GM10248 (cell line): Measurements from ENCODE around the gene GNRH2.
A peak's percentile ranks its signal among the peaks of the same experiment; 100 is the strongest.

Experiments
- CTCF ChIA-PET: fragments of 300-600 bp; sonication (Branson Sonifier 250); formaldehyde crosslinking; extraction: SDS; loops from one replicate; lab custom pipeline; 2021; ENCODE audit warnings: antibody characterized with exemption; lab: Yijun Ruan, JAX
- POLR2A ChIA-PET: fragments of 350-650 bp; sonication (Branson Sonifier 250); formaldehyde crosslinking; extraction: SDS; loops from one replicate; lab custom pipeline; 2020; ENCODE audit warnings: antibody characterized with exemption; lab: Yijun Ruan, JAX
- DNase-seq: peaks from one replicate; pipeline ENCODE4 v3.0.0; 2012; ENCODE audit errors: extremely low spot score
- TF ChIP-seq, protein P1 (sequence below): IDR thresholded peaks from 2 replicates; pipeline ENCODE4 v1.5.1; 2012; ENCODE audit warnings: mild to moderate bottlenecking, low read depth; ENCODE audit errors: extremely low read depth, missing control alignments, control extremely low read depth

GNRH2 gene

GRCh38 chr20:3040086-3040485 lies 3.3 kb upstream of the GNRH2 start:
- TF ChIP-seq, protein P1, sequence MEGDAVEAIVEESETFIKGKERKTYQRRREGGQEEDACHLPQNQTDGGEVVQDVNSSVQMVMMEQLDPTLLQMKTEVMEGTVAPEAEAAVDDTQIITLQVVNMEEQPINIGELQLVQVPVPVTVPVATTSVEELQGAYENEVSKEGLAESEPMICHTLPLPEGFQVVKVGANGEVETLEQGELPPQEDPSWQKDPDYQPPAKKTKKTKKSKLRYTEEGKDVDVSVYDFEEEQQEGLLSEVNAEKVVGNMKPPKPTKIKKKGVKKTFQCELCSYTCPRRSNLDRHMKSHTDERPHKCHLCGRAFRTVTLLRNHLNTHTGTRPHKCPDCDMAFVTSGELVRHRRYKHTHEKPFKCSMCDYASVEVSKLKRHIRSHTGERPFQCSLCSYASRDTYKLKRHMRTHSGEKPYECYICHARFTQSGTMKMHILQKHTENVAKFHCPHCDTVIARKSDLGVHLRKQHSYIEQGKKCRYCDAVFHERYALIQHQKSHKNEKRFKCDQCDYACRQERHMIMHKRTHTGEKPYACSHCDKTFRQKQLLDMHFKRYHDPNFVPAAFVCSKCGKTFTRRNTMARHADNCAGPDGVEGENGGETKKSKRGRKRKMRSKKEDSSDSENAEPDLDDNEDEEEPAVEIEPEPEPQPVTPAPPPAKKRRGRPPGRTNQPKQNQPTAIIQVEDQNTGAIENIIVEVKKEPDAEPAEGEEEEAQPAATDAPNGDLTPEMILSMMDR = no peak
- POLR2A ChIA-PET = no interaction called here
- DNase-seq = no peak
- CTCF ChIA-PET = interaction anchor here (1.1 to 1.9 kb wide), 2 partner anchors 13 to 23 kb away, joined by 4 to 10 read pairs; no protein-coding TSS in a partner anchor

DNA sequence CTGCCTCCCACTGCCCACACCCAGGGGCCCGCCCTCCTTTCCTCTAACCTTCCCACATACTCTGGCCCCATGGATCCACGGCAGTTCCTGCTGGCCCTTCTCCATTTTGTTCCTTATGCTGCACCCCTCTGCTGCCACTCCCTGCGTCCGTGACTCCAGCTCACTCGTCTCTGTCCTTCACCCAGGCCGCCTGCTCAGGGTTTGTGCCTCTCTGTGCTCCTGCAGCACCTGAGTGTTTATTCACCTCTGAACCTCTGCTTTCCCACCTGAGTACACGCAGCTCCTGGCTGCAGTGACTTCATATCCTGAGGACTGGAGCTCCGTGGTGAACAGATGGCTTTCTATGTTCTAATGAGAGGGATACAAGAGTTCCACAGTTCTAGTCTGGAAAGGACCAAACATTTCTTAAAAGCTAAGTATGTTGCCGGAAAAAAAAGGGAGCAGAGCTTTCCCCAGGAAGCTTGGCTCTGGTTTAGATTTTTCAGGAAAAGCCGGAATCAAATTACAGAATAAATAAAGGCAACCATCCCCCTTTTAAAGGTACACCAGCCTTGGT lies 1.5 kb upstream of the GNRH2 start:
- CTCF ChIA-PET = interaction anchor here (1.3 to 1.4 kb wide), 2 partner anchors 12 to 177 kb away, joined by 3 to 5 read pairs; no protein-coding TSS in a partner anchor
- TF ChIP-seq, protein P1 = no peak
- POLR2A ChIA-PET = no interaction called here
- DNase-seq = no peak

DNA sequence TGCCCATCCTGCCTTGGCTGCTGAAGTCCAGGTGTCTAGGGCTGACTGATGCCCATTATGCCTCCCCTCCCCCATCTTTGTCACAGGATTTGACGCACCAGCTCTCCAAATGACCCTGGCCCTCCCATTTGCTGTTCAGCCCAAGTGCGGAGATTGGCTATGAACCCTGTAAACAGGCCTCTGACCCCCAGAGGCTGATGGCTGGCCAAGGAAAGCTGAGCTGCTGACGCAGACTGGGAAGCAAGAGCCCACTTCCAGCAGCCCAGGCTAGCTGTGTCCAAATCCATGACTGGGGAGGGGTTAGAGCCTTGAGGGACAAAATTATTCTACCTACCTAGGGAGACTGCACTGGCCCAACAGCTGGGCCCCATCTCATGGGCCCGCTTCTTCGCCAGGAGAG lies 797 bp upstream of the GNRH2 start:
- no peak for DNase-seq
- ChIA-PET POLR2A (no interaction called here), CTCF (interaction anchor here (1.3 to 1.4 kb wide), 2 partner anchors 11 to 176 kb away, joined by 3 to 5 read pairs; no protein-coding TSS in a partner anchor)
- TF ChIP-seq, protein P1 = no peak

DNA sequence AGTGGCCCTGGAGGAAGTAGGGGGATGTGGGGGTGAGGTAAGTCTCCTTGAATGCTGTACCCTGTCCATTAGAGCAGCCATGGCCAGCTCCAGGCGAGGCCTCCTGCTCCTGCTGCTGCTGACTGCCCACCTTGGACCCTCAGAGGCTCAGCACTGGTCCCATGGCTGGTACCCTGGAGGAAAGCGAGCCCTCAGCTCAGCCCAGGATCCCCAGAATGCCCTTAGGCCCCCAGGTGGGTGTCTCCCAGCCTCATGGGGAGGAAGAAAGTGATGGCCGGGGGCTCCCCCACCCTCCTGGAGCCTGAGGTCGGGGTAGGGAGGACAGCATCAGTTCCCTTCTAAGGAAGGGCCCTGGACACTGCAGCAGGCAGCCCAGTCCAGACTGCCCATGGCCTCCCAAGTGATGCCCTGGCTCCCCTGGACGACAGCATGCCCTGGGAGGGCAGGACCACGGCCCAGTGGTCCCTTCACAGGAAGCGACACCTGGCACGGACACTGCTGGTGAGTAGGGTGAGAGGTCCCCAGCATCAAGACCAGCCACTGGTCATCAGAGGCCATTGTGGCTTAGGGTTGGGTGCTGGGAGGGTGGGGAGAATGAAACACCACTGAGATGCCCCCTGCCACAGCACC lies 1.0 kb downstream of the GNRH2 start:
- CTCF ChIA-PET = interaction anchor here (2.9 kb wide), 1 partner anchor 9 kb away, joined by 15 read pairs; no protein-coding TSS in a partner anchor
- DNase-seq = no peak
- TF ChIP-seq, protein P1 = no peak
- POLR2A ChIA-PET = no interaction called here

DNA sequence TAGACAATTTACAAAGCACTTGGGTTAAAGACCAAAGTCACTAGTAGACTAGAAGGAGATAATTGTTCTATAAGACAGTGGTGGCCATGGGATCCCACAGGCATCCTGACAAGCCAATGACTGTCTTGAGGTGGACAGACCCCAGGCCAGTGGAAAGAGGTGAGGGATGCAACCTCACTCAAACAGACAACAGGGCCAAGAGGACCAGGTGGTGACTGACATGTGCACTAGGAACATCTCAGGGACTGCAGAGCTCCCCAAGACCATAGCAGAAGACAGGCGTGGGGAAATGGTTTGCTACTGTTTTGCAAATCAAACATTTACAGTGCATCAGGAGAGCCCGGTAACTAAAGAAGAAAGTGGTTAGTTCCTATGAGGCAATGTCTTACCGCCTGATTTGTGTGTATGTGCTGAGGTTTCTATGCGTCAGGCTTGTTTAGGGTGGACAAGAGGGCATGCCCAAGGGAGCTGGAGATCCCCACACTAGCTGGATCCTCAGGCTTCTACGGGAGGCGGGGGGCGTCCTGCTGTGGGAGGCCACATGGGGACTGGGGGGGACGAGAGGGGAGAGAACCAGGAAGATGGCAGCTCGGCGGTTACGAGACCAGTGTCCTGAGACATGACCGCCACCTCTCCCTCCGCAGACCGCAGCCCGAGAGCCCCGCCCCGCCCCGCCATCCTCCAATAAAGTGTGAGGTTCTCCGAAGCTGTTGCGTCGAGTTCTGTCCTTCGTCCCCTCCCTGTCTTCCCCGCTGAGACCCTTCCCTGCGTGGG lies 1.8 kb downstream of the GNRH2 start:
- ChIA-PET POLR2A (no interaction called here), CTCF (interaction anchor here (2.9 kb wide), 1 partner anchor 9 kb away, joined by 15 read pairs; no protein-coding TSS in a partner anchor)
- TF ChIP-seq, protein P1 = no peak
- peak; percentile 87 for DNase-seq
